GM12892 (cell line): Measurements from ENCODE around the gene PKP4.

ENCODE experiments used
- POLR2A ChIP-seq: IDR thresholded peaks from 2 replicates; pipeline ENCODE4 v1.6.1; 2011; ENCODE audit warnings: low read depth, low read length, control low read depth
- POLR2AphosphoS5 ChIP-seq: IDR thresholded peaks from 2 replicates; pipeline ENCODE4 v1.6.1; 2011; ENCODE audit warnings: low read depth, low read length, control low read depth
- TAF1 ChIP-seq: IDR thresholded peaks from 2 replicates; pipeline ENCODE4 v1.6.1; 2011; ENCODE audit warnings: low read depth, mild to moderate bottlenecking, control low read depth, low read length, borderline replicate concordance

- TF ChIP-seq POLR2A, result no peak
- TF ChIP-seq POLR2AphosphoS5, result no peak
- TF ChIP-seq TAF1, result no peak
Observed at GRCh38 chr2:158561054-158561453, 104.3 kb downstream of the PKP4 start.
